ENCODE measurements around the gene LSM10.

GRCh38 chr1:36380782-36381181, 16.9 kb downstream of the LSM10 start:
- TF ChIP-seq POLR2A (IDR thresholded peaks at IDR 0.05) (no peak), CTCF (IDR thresholded peaks at IDR 0.05 in 4 of 5, conservative IDR thresholded peaks at IDR 0.05 in 1 of 5) (no peak)
